Measurements from ENCODE around the gene ENAM.

- TF ChIP-seq ZBTB11 (CRISPR knock-in tag; IDR thresholded peaks at IDR 0.05) (no peak), RBBP5 (conservative IDR thresholded peaks at IDR 0.05) (no peak), SMAD1 (IDR thresholded peaks at IDR 0.05; ENCODE audit: low read depth, partially characterized antibody) (no peak), CTCF (IDR thresholded peaks at IDR 0.05 in 2 of 3, conservative IDR thresholded peaks at IDR 0.05 in 1 of 3; ENCODE audit: control insufficient read depth in 2 of 3, extremely low read depth in 1 of 3, insufficient read depth in 1 of 3, low read depth in 3 of 3, low read length in 3 of 3) (no peak), NRF1 (conservative IDR thresholded peaks at IDR 0.05; ENCODE audit: low read depth, low read length) (no peak), ZBTB40 (IDR thresholded peaks at IDR 0.05; ENCODE audit: borderline replicate concordance) (no peak), ZSCAN29 (IDR thresholded peaks at IDR 0.05) (no peak), NFIC (IDR thresholded peaks at IDR 0.05; ENCODE audit: low read depth, low read length) (no peak), CHD2 (IDR thresholded peaks at IDR 0.05; ENCODE audit: borderline replicate concordance, low read depth, low read length) (no peak), RAD21 (IDR thresholded peaks at IDR 0.05; ENCODE audit: insufficient read depth, low read depth, low read length) (no peak)
These were observed 34.3 kb upstream of the ENAM start for GRCh38 chr4:70594196-70594595.

All from GM12878 (cell line).